Neural cell (in vitro differentiated cells): Measurements from ENCODE around the gene RRP15. TPM values are rescaled to one million over a fixed set of nuclear protein-coding genes. Genes with fewer than 3 reads are reported as not detected.

ENCODE experiments used
- H2AFZ ChIP-seq: fragments of 200-600, 300-800 bp; sonication (generic), shearing (Covaris generic); 2 replicates; pipeline ENCODE4 v1.6.0; 2014; ENCODE audit warnings: low read depth, mild to moderate bottlenecking, antibody characterized with exemption, low read length, moderate library complexity
- H3F3A ChIP-seq: fragments of 200-600 bp; shearing (Covaris generic); 2 replicates; pipeline ENCODE4 v1.6.1; 2016; ENCODE audit warnings: mild to moderate bottlenecking, moderate library complexity, mixed read lengths, antibody characterized with exemption, low read length; ENCODE audit not compliant: insufficient read depth, poor library complexity, severe bottlenecking
- H3K27ac ChIP-seq: fragments of 200-600, 300-800 bp; sonication (generic), shearing (Covaris generic); 2 replicates; pipeline ENCODE4 v1.5.1; 2014; ENCODE audit warnings: mild to moderate bottlenecking, low read length, moderate library complexity
- H3K27me3 ChIP-seq: fragments of 300-800, 200-600 bp; sonication (generic), shearing (Covaris generic); 2 replicates; pipeline ENCODE4 v1.6.0; 2014; ENCODE audit warnings: mild to moderate bottlenecking, low read depth, low read length, moderate library complexity; ENCODE audit not compliant: insufficient read depth
- H3K36me3 ChIP-seq: fragments of 300-800, 200-600 bp; sonication (generic), shearing (Covaris generic); 2 replicates; pipeline ENCODE4 v1.5.1; 2014; ENCODE audit warnings: mild to moderate bottlenecking, antibody characterized with exemption, low read length, moderate library complexity; ENCODE audit not compliant: insufficient read depth
- H3K4me2 ChIP-seq: fragments of 300-800, 200-600 bp; sonication (generic), shearing (Covaris generic); 2 replicates; pipeline ENCODE4 v1.6.0; 2014; ENCODE audit warnings: mild to moderate bottlenecking, low read length
- H3K4me3 ChIP-seq: fragments of 300-800, 200-600 bp; sonication (generic), shearing (Covaris generic); 2 replicates; pipeline ENCODE4 v1.5.1; 2014; ENCODE audit warnings: mild to moderate bottlenecking, low read length, moderate library complexity
- H3K79me2 ChIP-seq: fragments of 200-600 bp; shearing (Covaris generic); replicated peaks from 2 replicates; pipeline ENCODE4 v1.6.0; 2014; ENCODE audit warnings: mild to moderate bottlenecking, low read length, moderate library complexity; ENCODE audit not compliant: insufficient read depth
- H3K9ac ChIP-seq: fragments of 300-800, 200-600 bp; sonication (generic), shearing (Covaris generic); 2 replicates; pipeline ENCODE4 v1.6.1; 2016; ENCODE audit warnings: mild to moderate bottlenecking, low read length, mixed read lengths
- H3K9me2 ChIP-seq: fragments of 200-600 bp; shearing (Covaris generic); 2 replicates; pipeline ENCODE4 v1.6.1; 2016; ENCODE audit warnings: mild to moderate bottlenecking, low read length, mixed read lengths; ENCODE audit not compliant: insufficient read depth
- H3K9me3 ChIP-seq: fragments of 200-600, 300-800 bp; sonication (generic), shearing (Covaris generic); 2 replicates; pipeline ENCODE4 v1.6.1; 2016; ENCODE audit warnings: mild to moderate bottlenecking, mixed run types, low read length, moderate library complexity, mixed read lengths
- H4K20me1 ChIP-seq: fragments of 200-600 bp; shearing (Covaris generic); 2 replicates; pipeline ENCODE4 v1.6.1; 2016; ENCODE audit warnings: mild to moderate bottlenecking, mixed run types; ENCODE audit not compliant: insufficient read depth
- EP300 ChIP-seq: fragments of 450-650 bp; conservative IDR thresholded peaks from 2 replicates; pipeline ENCODE4 v1.6.1; 2014; ENCODE audit warnings: antibody characterized with exemption, mild to moderate bottlenecking, moderate library complexity; ENCODE audit not compliant: poor library complexity, severe bottlenecking
- EZH2 ChIP-seq: fragments of 200-600, 300-800 bp; shearing (Covaris generic), sonication (generic); IDR thresholded peaks from 2 replicates; pipeline ENCODE4 v1.6.1; 2014; ENCODE audit warnings: antibody characterized with exemption, low read length, borderline replicate concordance, mild to moderate bottlenecking; ENCODE audit not compliant: insufficient read depth, poor library complexity, severe bottlenecking
- MXI1 ChIP-seq: fragments of 450-650 bp; conservative IDR thresholded peaks from 2 replicates; pipeline ENCODE4 v1.6.1; 2014; ENCODE audit warnings: antibody characterized with exemption, mild to moderate bottlenecking; ENCODE audit not compliant: poor library complexity, severe bottlenecking
- POLR2AphosphoS5 ChIP-seq: IDR thresholded peaks from 2 replicates; pipeline ENCODE4 v1.6.1; 2012
- RAD21 ChIP-seq: fragments of 450-650 bp; conservative IDR thresholded peaks from 2 replicates; pipeline ENCODE4 v1.6.1; 2014; ENCODE audit warnings: antibody characterized with exemption, mild to moderate bottlenecking, moderate library complexity
- SMC3 ChIP-seq: fragments of 450-650 bp; conservative IDR thresholded peaks from 2 replicates; pipeline ENCODE4 v1.6.1; 2014; ENCODE audit warnings: antibody characterized with exemption, mild to moderate bottlenecking, moderate library complexity; ENCODE audit not compliant: poor library complexity
- TAF1 ChIP-seq: IDR thresholded peaks from 2 replicates; pipeline ENCODE4 v1.6.1; 2012; ENCODE audit warnings: low read depth
- polyA plus RNA-seq: library from polyadenylated mRNA; depleted of rRNA; stranded (reverse); fragments of >200 nt; gene quantifications from 2 replicates; pipeline ENCODE4 v1.2.3, GENCODE V29; 2014
- TF ChIP-seq, protein P1 (sequence below): fragments of 450-650 bp; IDR thresholded peaks from 2 replicates; pipeline ENCODE4 v1.5.1; 2014; ENCODE audit warnings: antibody characterized with exemption, mild to moderate bottlenecking, moderate library complexity; ENCODE audit not compliant: poor library complexity, severe bottlenecking
- TF ChIP-seq, protein P2 (sequence below): IDR thresholded peaks from 2 replicates; pipeline ENCODE4 v1.6.1; 2012; ENCODE audit warnings: borderline replicate concordance

The RRP15 gene
- polyA plus RNA-seq, 1 donor from 2014 or later, result 5.4 TPM

DNA sequence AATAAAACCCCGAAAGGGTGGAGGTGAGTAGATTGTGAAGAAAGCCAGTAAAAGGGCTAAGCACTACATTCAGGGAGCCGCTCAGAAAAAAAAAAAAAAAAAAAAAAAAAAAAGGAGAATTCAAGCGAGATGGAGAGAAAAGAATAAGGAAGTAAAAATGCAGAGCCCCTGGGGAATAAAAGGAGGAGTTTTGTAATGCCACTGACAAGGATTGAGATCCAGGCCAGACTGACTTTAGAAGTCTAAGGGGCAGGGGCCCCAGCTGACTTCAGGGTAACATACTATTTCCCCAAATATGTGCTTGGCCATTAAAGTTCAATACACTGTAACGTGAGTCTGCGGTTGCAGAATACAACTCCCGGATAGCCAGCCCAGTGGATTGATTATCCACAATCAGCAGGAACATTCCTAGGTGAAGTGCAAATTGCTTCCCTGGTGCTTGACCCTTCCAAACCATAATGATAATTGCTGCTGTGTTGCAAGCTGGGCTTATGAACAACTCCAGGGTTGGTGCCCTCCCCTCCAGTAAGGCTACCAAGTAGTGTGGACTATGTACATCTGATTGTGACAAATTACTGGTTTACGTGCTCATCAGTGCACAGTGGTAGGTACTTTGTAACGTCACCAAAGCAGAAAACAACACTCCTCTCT, 30.7 kb upstream of the RRP15 start (continued):
- TF ChIP-seq, protein P1, sequence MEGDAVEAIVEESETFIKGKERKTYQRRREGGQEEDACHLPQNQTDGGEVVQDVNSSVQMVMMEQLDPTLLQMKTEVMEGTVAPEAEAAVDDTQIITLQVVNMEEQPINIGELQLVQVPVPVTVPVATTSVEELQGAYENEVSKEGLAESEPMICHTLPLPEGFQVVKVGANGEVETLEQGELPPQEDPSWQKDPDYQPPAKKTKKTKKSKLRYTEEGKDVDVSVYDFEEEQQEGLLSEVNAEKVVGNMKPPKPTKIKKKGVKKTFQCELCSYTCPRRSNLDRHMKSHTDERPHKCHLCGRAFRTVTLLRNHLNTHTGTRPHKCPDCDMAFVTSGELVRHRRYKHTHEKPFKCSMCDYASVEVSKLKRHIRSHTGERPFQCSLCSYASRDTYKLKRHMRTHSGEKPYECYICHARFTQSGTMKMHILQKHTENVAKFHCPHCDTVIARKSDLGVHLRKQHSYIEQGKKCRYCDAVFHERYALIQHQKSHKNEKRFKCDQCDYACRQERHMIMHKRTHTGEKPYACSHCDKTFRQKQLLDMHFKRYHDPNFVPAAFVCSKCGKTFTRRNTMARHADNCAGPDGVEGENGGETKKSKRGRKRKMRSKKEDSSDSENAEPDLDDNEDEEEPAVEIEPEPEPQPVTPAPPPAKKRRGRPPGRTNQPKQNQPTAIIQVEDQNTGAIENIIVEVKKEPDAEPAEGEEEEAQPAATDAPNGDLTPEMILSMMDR, result no peak

DNA sequence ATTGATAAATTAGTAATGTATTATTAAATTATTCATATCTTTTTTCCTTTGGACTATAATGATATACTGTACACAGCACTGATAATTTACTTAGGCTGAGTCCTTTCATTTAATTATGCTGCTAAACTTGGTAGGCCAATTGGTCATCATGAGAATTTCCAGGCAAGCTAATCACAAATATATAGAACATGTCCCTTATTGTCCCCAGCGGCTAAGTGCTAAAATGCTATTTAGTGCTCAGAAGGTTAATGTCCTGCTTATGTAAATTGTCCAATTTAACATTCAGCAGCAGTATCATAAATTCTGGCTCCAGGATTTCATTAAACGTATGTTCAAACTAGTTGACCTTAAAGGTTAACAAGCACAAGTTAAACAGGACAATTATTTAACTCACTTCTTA, 30.0 kb upstream of the RRP15 start:
- no peaks in the 10 kb centered on the region for H3K79me2 ChIP-seq
- no peak overlapping the region for H3K4me3 ChIP-seq
- H3K36me3 ChIP-seq, result no peaks in the 10 kb centered on the region
- no peaks in the 10 kb centered on the region for H3F3A ChIP-seq
- TF ChIP-seq SMC3, result no peak
- TF ChIP-seq, protein P1, result no peak
- TF ChIP-seq, protein P2, sequence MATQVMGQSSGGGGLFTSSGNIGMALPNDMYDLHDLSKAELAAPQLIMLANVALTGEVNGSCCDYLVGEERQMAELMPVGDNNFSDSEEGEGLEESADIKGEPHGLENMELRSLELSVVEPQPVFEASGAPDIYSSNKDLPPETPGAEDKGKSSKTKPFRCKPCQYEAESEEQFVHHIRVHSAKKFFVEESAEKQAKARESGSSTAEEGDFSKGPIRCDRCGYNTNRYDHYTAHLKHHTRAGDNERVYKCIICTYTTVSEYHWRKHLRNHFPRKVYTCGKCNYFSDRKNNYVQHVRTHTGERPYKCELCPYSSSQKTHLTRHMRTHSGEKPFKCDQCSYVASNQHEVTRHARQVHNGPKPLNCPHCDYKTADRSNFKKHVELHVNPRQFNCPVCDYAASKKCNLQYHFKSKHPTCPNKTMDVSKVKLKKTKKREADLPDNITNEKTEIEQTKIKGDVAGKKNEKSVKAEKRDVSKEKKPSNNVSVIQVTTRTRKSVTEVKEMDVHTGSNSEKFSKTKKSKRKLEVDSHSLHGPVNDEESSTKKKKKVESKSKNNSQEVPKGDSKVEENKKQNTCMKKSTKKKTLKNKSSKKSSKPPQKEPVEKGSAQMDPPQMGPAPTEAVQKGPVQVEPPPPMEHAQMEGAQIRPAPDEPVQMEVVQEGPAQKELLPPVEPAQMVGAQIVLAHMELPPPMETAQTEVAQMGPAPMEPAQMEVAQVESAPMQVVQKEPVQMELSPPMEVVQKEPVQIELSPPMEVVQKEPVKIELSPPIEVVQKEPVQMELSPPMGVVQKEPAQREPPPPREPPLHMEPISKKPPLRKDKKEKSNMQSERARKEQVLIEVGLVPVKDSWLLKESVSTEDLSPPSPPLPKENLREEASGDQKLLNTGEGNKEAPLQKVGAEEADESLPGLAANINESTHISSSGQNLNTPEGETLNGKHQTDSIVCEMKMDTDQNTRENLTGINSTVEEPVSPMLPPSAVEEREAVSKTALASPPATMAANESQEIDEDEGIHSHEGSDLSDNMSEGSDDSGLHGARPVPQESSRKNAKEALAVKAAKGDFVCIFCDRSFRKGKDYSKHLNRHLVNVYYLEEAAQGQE, result no peak
- no peak for TF ChIP-seq TAF1
- no peak for TF ChIP-seq MXI1
- no peak for TF ChIP-seq POLR2AphosphoS5
- no peak for TF ChIP-seq EZH2
- no peak for TF ChIP-seq EP300
- TF ChIP-seq RAD21, result no peak
- no peaks in the 10 kb centered on the region for H3K27me3 ChIP-seq
- no peak overlapping the region for H3K4me2 ChIP-seq
- H3K9me2 ChIP-seq, result no peaks in the 10 kb centered on the region
- H3K27ac ChIP-seq, result no peak overlapping the region
- H2AFZ ChIP-seq, result no peak overlapping the region
- no peaks in the 10 kb centered on the region for H4K20me1 ChIP-seq
- H3K9me3 ChIP-seq, result peaks cover 6% of the 10 kb centered on the region
- no peak overlapping the region for H3K9ac ChIP-seq

DNA sequence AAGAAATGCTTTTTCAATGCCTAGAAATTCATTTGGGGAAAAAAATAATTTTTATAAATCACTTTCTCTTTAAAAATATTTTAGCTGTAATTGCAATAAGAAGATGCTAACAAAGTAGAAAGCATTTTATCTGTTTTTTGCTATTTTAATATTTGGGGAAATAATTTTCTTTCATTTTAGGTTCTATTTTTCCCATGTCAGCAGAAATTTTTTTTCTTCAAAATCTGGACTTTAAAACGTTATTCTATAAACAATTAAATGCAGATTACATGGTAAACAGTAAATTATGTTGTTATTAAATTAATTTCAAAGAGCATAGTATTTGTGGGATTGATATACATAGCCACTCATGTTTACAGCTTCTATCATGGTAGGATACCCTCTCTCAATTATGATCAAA, 27.7 kb upstream of the RRP15 start:
- no peaks in the 10 kb centered on the region for H4K20me1 ChIP-seq
- no peak overlapping the region for H3K4me3 ChIP-seq
- no peak for TF ChIP-seq RAD21
- TF ChIP-seq EP300, result no peak
- TF ChIP-seq SMC3, result no peak
- TF ChIP-seq TAF1, result no peak
- TF ChIP-seq, protein P2, result no peak
- TF ChIP-seq EZH2, result no peak
- TF ChIP-seq POLR2AphosphoS5, result no peak
- no peak for TF ChIP-seq MXI1
- TF ChIP-seq, protein P1, result no peak
- no peaks in the 10 kb centered on the region for H3K79me2 ChIP-seq
- peaks cover 6% of the 10 kb centered on the region for H3K9me3 ChIP-seq
- no peak overlapping the region for H3K9ac ChIP-seq
- no peak overlapping the region for H3K4me2 ChIP-seq
- no peaks in the 10 kb centered on the region for H3F3A ChIP-seq
- H2AFZ ChIP-seq, result no peak overlapping the region
- no peaks in the 10 kb centered on the region for H3K36me3 ChIP-seq
- no peak overlapping the region for H3K27ac ChIP-seq
- H3K27me3 ChIP-seq, result no peaks in the 10 kb centered on the region
- no peaks in the 10 kb centered on the region for H3K9me2 ChIP-seq
